Mesothelial cell of epicardium (in vitro differentiated cells): ENCODE results near the gene FBXO9. TPM values are rescaled to one million over a fixed set of nuclear protein-coding genes. Genes with fewer than 3 reads are reported as not detected.

Experiments used
- DNase-seq, 2 experiments: peaks; one replicate each; pipeline ENCODE4 v3.0.0; 2021; ENCODE audit warnings: low spot score in 2 of 2; ENCODE audit not compliant: unreplicated experiment in 2 of 2
- H3K27ac Mint-ChIP-seq: 2 replicates; pipeline ENCODE4 v1.8.0; 2021; ENCODE audit warnings: mixed read lengths
- H3K27me3 Mint-ChIP-seq: 2 replicates; pipeline ENCODE4 v1.8.0; 2021; ENCODE audit warnings: low read depth, mixed read lengths
- H3K36me3 Mint-ChIP-seq: 2 replicates; pipeline ENCODE4 v1.8.0; 2021; ENCODE audit warnings: mixed read lengths
- H3K4me1 Mint-ChIP-seq: 2 replicates; pipeline ENCODE4 v1.8.0; 2021; ENCODE audit warnings: mixed read lengths
- H3K4me3 Mint-ChIP-seq: 2 replicates; pipeline ENCODE4 v1.8.0; 2021; ENCODE audit warnings: mild to moderate bottlenecking, moderate library complexity, mixed read lengths
- H3K9me3 Mint-ChIP-seq: 2 replicates; pipeline ENCODE4 v1.8.0; 2021; ENCODE audit warnings: mixed read lengths
- CTCF ChIP-seq: fragments of 200-600 bp; sonication (generic); IDR thresholded peaks from one replicate; pipeline ENCODE4 v1.5.0; 2021; ENCODE audit warnings: antibody characterized with exemption; ENCODE audit not compliant: unreplicated experiment
- total RNA-seq: library from RNA; stranded (reverse); gene quantifications from 3 replicates; pipeline ENCODE4 v1.2.1, GENCODE V29; 2021

The FBXO9 gene
- total RNA-seq, 1 donor from 2014 or later: 74.8 TPM

- no peaks in the 10 kb centered on the region for H3K9me3 Mint-ChIP-seq
- H3K36me3 Mint-ChIP-seq: peaks cover 30% of the 10 kb centered on the region
- no peak overlapping the region for H3K27ac Mint-ChIP-seq
- TF ChIP-seq CTCF: no peak
- no peak for DNase-seq
- no peaks in the 10 kb centered on the region for H3K27me3 Mint-ChIP-seq
- no peak overlapping the region for H3K4me3 Mint-ChIP-seq
- H3K4me1 Mint-ChIP-seq: peaks cover 13% of the 10 kb centered on the region
Observed at GRCh38 chr6:53041356-53041755, 23.8 kb upstream of the FBXO9 start.

GRCh38 chr6:53042112-53042511, 23.1 kb upstream of the FBXO9 start:
- no peak overlapping the region for H3K4me3 Mint-ChIP-seq

GRCh38 chr6:53043581-53043980, 21.6 kb upstream of the FBXO9 start:
- H3K4me1 Mint-ChIP-seq: peaks cover 13% of the 10 kb centered on the region
- H3K9me3 Mint-ChIP-seq: no peaks in the 10 kb centered on the region
- no peaks in the 10 kb centered on the region for H3K27me3 Mint-ChIP-seq
- H3K4me3 Mint-ChIP-seq: no peak overlapping the region
- no peak for DNase-seq
- TF ChIP-seq CTCF: no peak
- H3K27ac Mint-ChIP-seq: no peak overlapping the region
- peaks cover 24% of the 10 kb centered on the region for H3K36me3 Mint-ChIP-seq

More at GRCh38 chr6:53042112-53042511, 23.1 kb upstream of the FBXO9 start:
- DNase-seq: no peak
- no peak for TF ChIP-seq CTCF
- Mint-ChIP-seq H3K9me3 (no peaks in the 10 kb centered on the region), H3K27me3 (no peaks in the 10 kb centered on the region), H3K36me3 (peaks cover 27% of the 10 kb centered on the region), H3K27ac (no peak overlapping the region), H3K4me1 (peaks cover 13% of the 10 kb centered on the region)

GRCh38 chr6:53044071-53044470, 21.1 kb upstream of the FBXO9 start:
- H3K4me3 Mint-ChIP-seq: no peak overlapping the region
- TF ChIP-seq CTCF: no peak
- H3K9me3 Mint-ChIP-seq: no peaks in the 10 kb centered on the region
- DNase-seq: no peak
- peaks cover 22% of the 10 kb centered on the region for H3K36me3 Mint-ChIP-seq
- no peak overlapping the region for H3K27ac Mint-ChIP-seq
- peaks cover 13% of the 10 kb centered on the region for H3K4me1 Mint-ChIP-seq
- H3K27me3 Mint-ChIP-seq: no peaks in the 10 kb centered on the region

- peaks cover 13% of the 10 kb centered on the region for H3K4me1 Mint-ChIP-seq
- H3K9me3 Mint-ChIP-seq: no peaks in the 10 kb centered on the region
- no peak for TF ChIP-seq CTCF
- peaks cover 17% of the 10 kb centered on the region for H3K36me3 Mint-ChIP-seq
- H3K27me3 Mint-ChIP-seq: no peaks in the 10 kb centered on the region
- DNase-seq: no peak
- no peak overlapping the region for H3K27ac Mint-ChIP-seq
- no peak overlapping the region for H3K4me3 Mint-ChIP-seq
Observed at GRCh38 chr6:53044572-53044971, 20.6 kb upstream of the FBXO9 start.
